ENCODE results near the gene PROCR.
"Not testable (repeated sequence)": the region's sequence is repeated elsewhere in the genome, so short reads cannot be mapped to it uniquely, and the experiment has no call there.

The PROCR gene

GRCh38 chr20:35171753-35172433 is at the start of gene PROCR:
TSS of gene PROCR (plus strand) at chr20:35172072. CDS start at chr20:35172155, 83 bp downstream.
- no peak for DNase-seq (ENCODE audit: low read depth in 2 of 2)

GRCh38 chr20:35122756-35123405 is 49.0 kb upstream of the PROCR start:
- DNase-seq (ENCODE audit: low read depth in 2 of 2): no peak

GRCh38 chr20:35125753-35126152 is 46.1 kb upstream of the PROCR start:
- no peak for DNase-seq (ENCODE audit: low read depth in 2 of 2)

- no peak for DNase-seq (ENCODE audit: low read depth in 2 of 2)
Measured at GRCh38 chr20:35129647-35130069, 42.2 kb upstream of the PROCR start.

- no peak for DNase-seq (ENCODE audit: low read depth in 2 of 2)
Measured at GRCh38 chr20:35131934-35132333, 39.9 kb upstream of the PROCR start.

- DNase-seq (ENCODE audit: low read depth in 2 of 2): no peak
Measured at GRCh38 chr20:35133031-35133430, 38.8 kb upstream of the PROCR start.

GRCh38 chr20:35133735-35134134 is 38.1 kb upstream of the PROCR start:
- no peak for DNase-seq (ENCODE audit: low read depth in 2 of 2)

GRCh38 chr20:35134472-35134871 is 37.4 kb upstream of the PROCR start:
- no peak for DNase-seq (ENCODE audit: low read depth in 2 of 2)

DNA sequence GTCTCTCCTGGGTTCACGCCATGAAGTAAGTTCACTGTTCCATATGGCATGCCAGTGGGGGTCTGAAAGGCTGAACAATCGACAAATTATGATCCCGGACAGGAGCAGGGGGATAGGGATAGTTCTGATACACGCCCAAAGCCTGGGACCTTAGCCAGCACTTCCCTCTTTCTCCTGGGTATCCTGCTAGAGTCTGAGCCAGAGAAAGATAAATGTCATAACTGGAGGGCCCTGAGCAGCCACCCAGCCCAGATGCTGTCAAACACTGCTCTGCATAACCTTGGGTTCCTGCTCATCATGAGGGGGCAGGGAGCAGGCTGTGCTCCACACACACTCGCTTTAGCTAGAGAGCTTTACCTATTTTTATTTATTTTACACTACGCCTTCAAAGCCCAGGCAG is 37.0 kb upstream of the PROCR start:
- no peak for DNase-seq (ENCODE audit: low read depth in 2 of 2)

GRCh38 chr20:35135867-35136586 is 35.8 kb upstream of the PROCR start:
- no peak for DNase-seq (ENCODE audit: low read depth in 2 of 2)

GRCh38 chr20:35144694-35145093 is 27.2 kb upstream of the PROCR start:
- no peak for DNase-seq (ENCODE audit: low read depth in 2 of 2)

DNA sequence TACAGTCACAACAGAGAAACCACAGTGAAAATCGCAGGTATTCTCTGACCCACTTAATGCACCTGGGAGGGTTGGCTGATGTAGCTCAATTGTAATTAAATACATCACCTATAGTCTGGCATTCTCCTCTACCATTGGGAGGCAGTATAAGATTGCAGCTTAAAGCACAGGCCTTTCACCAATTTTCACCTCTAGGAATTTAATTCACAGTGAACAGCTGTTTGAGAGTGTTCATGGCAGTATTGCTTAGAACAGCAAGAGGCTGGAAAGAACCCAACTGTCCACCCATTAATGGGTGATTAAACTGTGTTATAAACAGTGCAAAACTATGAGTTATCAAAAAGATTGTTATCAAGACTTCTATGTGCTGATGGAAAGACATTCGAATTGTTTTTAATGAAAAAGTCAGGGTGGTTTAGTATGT is 26.7 kb upstream of the PROCR start:
- no peak for DNase-seq (ENCODE audit: low read depth in 2 of 2)

- DNase-seq (ENCODE audit: low read depth in 2 of 2): no peak
Measured at GRCh38 chr20:35146299-35146919, 25.5 kb upstream of the PROCR start.

- peak; percentile 77 to 83 for DNase-seq (ENCODE audit: low read depth in 2 of 2)
Measured at GRCh38 chr20:35146920-35147574, 24.8 kb upstream of the PROCR start, which contains the start of gene EDEM2. TSS of gene EDEM2 (minus strand) at chr20:35147336. CDS start at chr20:35147258, 78 bp downstream.

GRCh38 chr20:35147575-35148071 is 24.2 kb upstream of the PROCR start:
- DNase-seq (ENCODE audit: low read depth in 2 of 2): not testable (repeated sequence)

- DNase-seq (ENCODE audit: low read depth in 2 of 2): no peak
Measured at GRCh38 chr20:35150846-35151579, 20.9 kb upstream of the PROCR start.

DNA sequence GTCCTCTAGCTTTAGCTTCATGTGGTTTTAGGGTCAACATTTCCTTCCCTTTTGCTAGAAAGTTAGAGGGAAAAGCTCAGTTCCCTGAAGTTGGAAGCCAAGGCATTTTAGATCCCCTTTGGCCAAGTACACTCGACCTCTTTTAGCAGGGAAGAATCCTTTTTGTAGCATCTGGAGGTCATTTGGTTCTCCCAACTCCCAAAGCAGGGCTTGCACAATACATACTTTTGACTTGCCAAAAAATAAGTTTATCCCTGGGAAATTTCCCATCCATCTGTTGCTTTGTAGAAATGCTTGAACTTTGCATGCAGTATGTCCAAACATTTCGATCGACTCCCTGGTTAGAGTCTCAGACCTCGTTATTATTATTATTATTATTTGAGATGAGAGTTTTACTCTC is 20.1 kb upstream of the PROCR start:
- DNase-seq (ENCODE audit: low read depth in 2 of 2): no peak

DNA sequence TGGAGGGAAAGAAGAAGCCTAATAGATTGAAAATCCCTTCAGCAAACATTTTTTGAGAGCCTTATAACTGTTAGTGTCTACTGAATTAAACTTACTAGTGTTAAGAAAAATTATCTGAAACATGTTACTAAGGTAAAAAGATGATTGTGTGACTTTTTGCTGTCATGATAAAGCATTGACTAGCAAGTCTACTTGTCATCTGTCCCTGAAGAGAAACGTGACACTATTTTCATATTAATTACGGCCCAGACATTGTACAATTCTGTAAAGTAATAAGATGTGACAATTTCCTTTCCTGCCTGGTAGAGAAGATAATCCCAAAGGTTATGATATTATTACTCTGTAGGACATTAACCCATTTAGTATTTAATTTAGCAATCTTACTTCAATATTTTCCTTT is 15.9 kb upstream of the PROCR start:
- DNase-seq (ENCODE audit: low read depth in 2 of 2): no peak

- DNase-seq (ENCODE audit: low read depth in 2 of 2): no peak
Measured at GRCh38 chr20:35156978-35157377, 14.9 kb upstream of the PROCR start.

GRCh38 chr20:35160341-35160740 is 11.5 kb upstream of the PROCR start:
- DNase-seq (ENCODE audit: low read depth in 2 of 2): not testable (repeated sequence)

DNA sequence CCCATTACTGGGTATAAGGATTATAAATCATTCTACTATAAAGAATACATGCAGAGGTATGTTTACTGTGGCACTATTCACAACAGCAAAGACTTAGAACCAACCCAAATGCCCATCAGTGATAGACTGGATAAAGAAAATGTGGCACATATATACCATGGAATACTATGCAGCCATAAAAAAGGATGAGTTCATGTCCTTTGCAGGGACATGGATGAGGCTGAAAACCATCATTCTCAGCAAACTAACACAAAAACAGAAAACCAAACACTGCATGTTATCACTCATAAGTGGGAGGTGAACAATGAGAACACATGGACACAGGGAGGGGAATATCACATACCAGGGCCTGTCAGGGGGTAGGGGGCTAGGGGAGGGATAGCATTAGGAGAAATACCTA is 7.3 kb upstream of the PROCR start:
- not testable (repeated sequence) for DNase-seq (ENCODE audit: low read depth in 2 of 2)

Data from stimulated activated CD4-positive, alpha-beta T cell treated with anti-CD3 and anti-CD28 coated beads, Interleukin-1b, Interleukin-23, amount 100 ng/mL, for 1 hour (primary cell).